Activated CD4-positive, alpha-beta memory T cell treated with anti-CD3 and anti-CD28 coated beads for 36 hours (primary cell): ENCODE results near the gene FADS3. TPM values are rescaled to one million over a fixed set of nuclear protein-coding genes. Genes with fewer than 3 reads are reported as not detected.

ENCODE experiments used
- CTCF ChIA-PET: fragments of 350-600 bp; sonication (Branson Sonifier 250); formaldehyde crosslinking; loops from one replicate; lab custom pipeline; 2021; ENCODE audit warnings: antibody characterized with exemption, inconsistent platforms; lab: Charles Lee
- POLR2A ChIA-PET: fragments of 350-600 bp; sonication (Branson Sonifier 250); formaldehyde crosslinking; loops from one replicate; lab custom pipeline; 2021; ENCODE audit warnings: antibody characterized with exemption; lab: Charles Lee
- DNase-seq: peaks from one replicate; pipeline ENCODE4 v3.0.0-alpha.2; 2020
- H3K27ac Mint-ChIP-seq: one replicate; pipeline ENCODE4 v1.8.0; 2021; ENCODE audit warnings: mixed read lengths
- H3K27me3 Mint-ChIP-seq: one replicate; pipeline ENCODE4 v1.8.0; 2021; ENCODE audit warnings: mixed read lengths
- H3K36me3 Mint-ChIP-seq: one replicate; pipeline ENCODE4 v1.8.0; 2021; ENCODE audit warnings: mixed read lengths
- H3K4me1 Mint-ChIP-seq: one replicate; pipeline ENCODE4 v1.8.0; 2021; ENCODE audit warnings: low read depth, mixed read lengths
- H3K4me3 Mint-ChIP-seq: one replicate; pipeline ENCODE4 v1.8.0; 2021; ENCODE audit warnings: mild to moderate bottlenecking, mixed read lengths
- H3K9me3 Mint-ChIP-seq: one replicate; pipeline ENCODE4 v1.8.0; 2021; ENCODE audit warnings: mixed read lengths
- intact Hi-C: fragments of 100-400 bp; cut with micrococcal nuclease; formaldehyde crosslinking; loops from one replicate; pipeline ENCODE4 v1.15.1; 2023
- total RNA-seq, 2 experiments: library from RNA; stranded (reverse); gene quantifications; one replicate each; pipeline ENCODE4 v1.2.3, GENCODE V29; 2021

Gene FADS3
- total RNA-seq, 2 experiments from 2014 or later = 11.9 to 12.1 TPM

DNA sequence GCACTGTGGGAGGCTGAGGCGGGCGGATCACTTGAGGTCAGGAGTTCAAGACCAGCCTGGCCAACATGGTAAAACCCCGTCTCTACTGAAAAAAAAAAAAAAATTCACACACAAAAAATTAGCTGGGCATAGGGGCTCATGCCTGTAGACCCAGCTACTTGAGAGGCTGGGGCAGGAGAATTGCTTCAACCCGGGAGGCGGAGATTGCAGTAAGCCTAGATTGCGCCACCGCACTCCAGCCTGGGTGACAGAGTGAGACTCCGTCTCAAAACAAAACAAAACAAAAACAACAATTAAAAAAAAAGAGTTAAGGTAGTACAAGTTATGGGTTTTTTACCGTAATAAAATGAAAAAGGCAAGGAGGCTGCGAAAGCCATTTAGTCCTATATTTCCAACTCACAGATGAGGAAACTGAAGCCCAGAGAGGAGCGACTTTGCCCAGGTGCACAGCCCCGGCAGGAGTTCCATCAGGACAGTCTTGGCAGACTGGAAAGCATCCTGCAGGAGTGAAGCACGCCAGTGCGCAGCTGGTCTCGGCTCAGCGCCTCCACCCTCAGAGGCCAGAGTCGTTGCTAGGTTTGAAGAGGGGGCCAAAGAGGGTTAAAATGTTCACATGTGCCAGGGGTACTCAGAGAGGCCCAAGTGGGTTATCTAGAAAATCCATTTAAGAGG, 3.8 kb upstream of the FADS3 start:
- intact Hi-C loops = loop anchor here (5.0 kb wide), 1 partner anchor 72 kb away; the partner anchor contains the start of gene FTH1
- POLR2A ChIA-PET = no interaction called here
- no peak overlapping the region for H3K27ac Mint-ChIP-seq
- no peak for DNase-seq
- CTCF ChIA-PET = interaction anchor here (1.1 to 15.1 kb wide), 5 partner anchors 25 to 213 kb away, joined by 3 to 417 read pairs (median 237); partner anchors contain the start of gene BEST1
- H3K36me3 Mint-ChIP-seq = no peaks in the 10 kb centered on the region
- no peaks in the 10 kb centered on the region for H3K27me3 Mint-ChIP-seq
- H3K4me3 Mint-ChIP-seq = no peak overlapping the region
- H3K4me1 Mint-ChIP-seq = peaks cover 9% of the 10 kb centered on the region
- H3K9me3 Mint-ChIP-seq = no peaks in the 10 kb centered on the region

DNA sequence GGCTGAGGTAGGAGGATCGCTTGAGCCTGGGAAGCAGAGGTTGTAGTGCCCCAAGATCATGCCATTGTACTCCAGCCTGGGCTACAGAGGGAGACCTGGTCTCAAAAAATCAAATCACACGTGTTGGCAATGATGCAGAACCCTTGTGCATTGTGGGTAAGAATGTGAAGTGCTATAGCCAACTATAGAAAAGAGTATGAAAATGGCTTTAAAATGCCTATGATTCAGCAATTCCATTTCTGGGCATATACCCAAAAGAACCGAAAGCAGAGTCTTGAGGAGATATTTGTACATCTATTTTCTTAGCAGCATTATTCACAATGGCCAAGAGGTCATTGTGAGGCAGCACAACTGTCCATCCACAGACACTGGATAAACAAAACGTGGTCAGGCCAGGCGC, 2.6 kb upstream of the FADS3 start:
- Mint-ChIP-seq H3K36me3 (no peaks in the 10 kb centered on the region), H3K4me3 (no peak overlapping the region), H3K27me3 (no peaks in the 10 kb centered on the region), H3K4me1 (peaks cover 3% of the 10 kb centered on the region), H3K9me3 (no peaks in the 10 kb centered on the region), H3K27ac (no peak overlapping the region)
- CTCF ChIA-PET = interaction anchor here (2.5 to 15.1 kb wide), 2 partner anchors 189 to 214 kb away, joined by 11 to 417 read pairs; no protein-coding TSS in a partner anchor
- POLR2A ChIA-PET = no interaction called here
- DNase-seq = no peak
- intact Hi-C loops = no loop called here

DNA sequence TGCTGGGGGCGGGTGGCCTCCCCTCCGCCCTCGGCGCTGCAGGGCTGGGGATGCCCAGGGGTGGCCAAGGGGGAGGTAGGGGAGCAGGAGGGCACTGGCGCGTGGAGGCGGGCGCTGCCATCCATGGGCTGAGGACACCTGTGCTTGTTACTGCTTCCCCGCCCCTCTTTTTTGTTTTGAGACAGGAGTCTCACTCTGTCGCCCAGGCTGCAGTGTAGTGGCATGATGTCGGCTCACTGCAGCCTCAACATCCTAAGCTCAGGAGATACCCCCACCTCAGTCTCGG, 683 bp upstream of the FADS3 start:
- H3K27ac Mint-ChIP-seq = no peak overlapping the region
- no peaks in the 10 kb centered on the region for H3K36me3 Mint-ChIP-seq
- intact Hi-C loops = no loop called here
- H3K4me3 Mint-ChIP-seq = peak overlapping the region; percentile 54
- H3K27me3 Mint-ChIP-seq = no peaks in the 10 kb centered on the region
- peaks cover 2% of the 10 kb centered on the region for H3K4me1 Mint-ChIP-seq
- no peaks in the 10 kb centered on the region for H3K9me3 Mint-ChIP-seq
- POLR2A ChIA-PET = no interaction called here
- CTCF ChIA-PET = interaction anchor here (1.2 to 15.1 kb wide), 5 partner anchors 8 to 216 kb away, joined by 4 to 417 read pairs (median 11); no protein-coding TSS in a partner anchor
- DNase-seq = no peak

DNA sequence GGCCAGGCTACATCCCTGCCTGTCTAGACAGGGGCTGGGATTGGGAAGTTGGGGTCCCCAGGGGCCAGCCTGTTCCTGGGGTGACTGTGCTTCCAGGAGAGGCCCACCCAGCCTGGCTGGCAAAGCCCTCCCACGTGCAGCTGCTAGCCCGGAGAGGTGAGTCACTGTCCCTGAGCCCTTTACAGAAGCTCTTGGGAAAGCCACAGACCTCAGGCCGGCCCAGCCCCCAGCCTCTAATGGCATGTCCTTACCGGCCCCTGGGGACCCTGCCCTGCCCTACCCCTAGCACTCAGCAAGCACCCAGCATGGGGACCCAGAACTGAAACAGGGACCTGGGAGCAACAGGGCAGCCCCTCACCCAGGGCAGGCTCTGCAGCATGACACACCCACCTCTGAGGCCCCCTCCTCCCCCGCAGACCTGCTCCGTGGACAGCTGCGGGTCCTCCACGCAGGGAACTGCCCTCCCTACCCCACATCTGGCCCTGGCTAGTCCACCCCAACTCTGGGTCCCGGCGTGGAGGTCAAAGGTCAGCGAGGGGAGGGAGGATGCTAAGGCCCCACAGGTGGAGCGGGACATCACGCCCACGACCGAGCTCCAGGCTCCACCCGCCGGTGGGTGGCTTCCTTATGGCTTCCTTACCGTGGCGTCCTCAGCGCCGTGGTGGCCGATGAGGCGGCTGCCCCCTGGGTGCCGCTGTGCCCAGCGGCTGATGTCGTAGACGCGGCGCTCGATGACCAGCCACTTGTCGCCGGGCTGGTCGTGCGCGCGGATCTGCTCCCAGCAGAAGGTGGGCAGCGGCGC, 615 bp downstream of the FADS3 start:
- no peaks in the 10 kb centered on the region for H3K27me3 Mint-ChIP-seq
- no peaks in the 10 kb centered on the region for H3K9me3 Mint-ChIP-seq
- H3K4me3 Mint-ChIP-seq = peak overlapping the region; percentile 81
- no peaks in the 10 kb centered on the region for H3K36me3 Mint-ChIP-seq
- peak overlapping the region; percentile 23 for H3K27ac Mint-ChIP-seq
- CTCF ChIA-PET = interaction anchor here (0.9 to 5.0 kb wide), 4 partner anchors 9 to 192 kb away, joined by 3 to 28 read pairs (median 6); no protein-coding TSS in a partner anchor
- intact Hi-C loops = no loop called here
- H3K4me1 Mint-ChIP-seq = peaks cover 2% of the 10 kb centered on the region
- peak; percentile 55 for DNase-seq
- POLR2A ChIA-PET = no interaction called here

DNA sequence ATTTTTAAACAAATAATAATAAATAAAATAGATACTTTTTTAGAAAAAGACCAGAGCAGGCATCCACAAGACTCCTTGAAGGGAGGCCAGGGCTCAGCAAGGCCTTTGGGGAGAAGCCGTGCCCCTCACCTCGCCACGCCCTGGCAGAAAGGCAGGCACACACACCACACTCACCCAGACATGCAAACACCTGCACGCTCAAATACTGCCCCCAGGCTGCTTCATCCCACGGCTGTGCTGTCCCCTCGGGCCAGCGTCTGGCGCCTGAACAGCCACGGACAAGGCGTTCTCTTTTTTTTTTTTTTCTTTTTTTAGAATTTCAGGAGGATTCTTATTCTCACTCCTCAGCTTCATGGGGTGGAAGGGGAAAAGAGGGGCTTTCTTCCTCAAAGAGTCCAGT, 1.5 kb downstream of the FADS3 start:
- H3K27me3 Mint-ChIP-seq = no peaks in the 10 kb centered on the region
- H3K9me3 Mint-ChIP-seq = no peaks in the 10 kb centered on the region
- no peak overlapping the region for H3K27ac Mint-ChIP-seq
- intact Hi-C loops = no loop called here
- no peaks in the 10 kb centered on the region for H3K36me3 Mint-ChIP-seq
- H3K4me3 Mint-ChIP-seq = no peak overlapping the region
- no peak for DNase-seq
- peaks cover 2% of the 10 kb centered on the region for H3K4me1 Mint-ChIP-seq
- CTCF ChIA-PET = interaction anchor here (2.4 to 5.0 kb wide), 2 partner anchors 10 to 192 kb away, joined by 8 to 28 read pairs; no protein-coding TSS in a partner anchor
- POLR2A ChIA-PET = no interaction called here

DNA sequence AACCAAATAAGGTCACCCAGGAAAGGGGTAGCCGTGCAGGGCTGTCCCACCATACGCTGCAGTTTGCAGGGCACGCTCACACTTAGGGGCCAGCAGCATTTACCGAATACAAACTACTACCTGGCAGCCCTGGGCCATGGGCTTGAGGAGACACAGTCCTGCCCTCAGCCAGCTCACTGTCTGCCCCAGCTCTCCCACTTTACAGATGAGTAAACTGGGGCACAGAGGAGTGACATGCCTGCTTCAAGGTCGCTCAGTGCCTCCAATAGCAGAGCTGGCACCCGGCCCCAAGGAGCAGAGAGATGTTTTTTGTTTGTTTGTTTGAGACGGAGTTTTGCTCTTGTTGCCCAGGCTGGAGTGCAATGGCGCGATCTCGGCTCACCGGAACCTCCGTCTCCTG, 2.8 kb downstream of the FADS3 start:
- Mint-ChIP-seq H3K36me3 (no peaks in the 10 kb centered on the region), H3K27me3 (no peaks in the 10 kb centered on the region), H3K4me3 (no peak overlapping the region), H3K4me1 (peaks cover 2% of the 10 kb centered on the region), H3K27ac (no peak overlapping the region), H3K9me3 (no peaks in the 10 kb centered on the region)
- CTCF ChIA-PET = interaction anchor here (1.1 to 5.0 kb wide), 4 partner anchors 9 to 219 kb away, joined by 3 to 28 read pairs (median 8); no protein-coding TSS in a partner anchor
- intact Hi-C loops = no loop called here
- DNase-seq = no peak
- POLR2A ChIA-PET = no interaction called here

DNA sequence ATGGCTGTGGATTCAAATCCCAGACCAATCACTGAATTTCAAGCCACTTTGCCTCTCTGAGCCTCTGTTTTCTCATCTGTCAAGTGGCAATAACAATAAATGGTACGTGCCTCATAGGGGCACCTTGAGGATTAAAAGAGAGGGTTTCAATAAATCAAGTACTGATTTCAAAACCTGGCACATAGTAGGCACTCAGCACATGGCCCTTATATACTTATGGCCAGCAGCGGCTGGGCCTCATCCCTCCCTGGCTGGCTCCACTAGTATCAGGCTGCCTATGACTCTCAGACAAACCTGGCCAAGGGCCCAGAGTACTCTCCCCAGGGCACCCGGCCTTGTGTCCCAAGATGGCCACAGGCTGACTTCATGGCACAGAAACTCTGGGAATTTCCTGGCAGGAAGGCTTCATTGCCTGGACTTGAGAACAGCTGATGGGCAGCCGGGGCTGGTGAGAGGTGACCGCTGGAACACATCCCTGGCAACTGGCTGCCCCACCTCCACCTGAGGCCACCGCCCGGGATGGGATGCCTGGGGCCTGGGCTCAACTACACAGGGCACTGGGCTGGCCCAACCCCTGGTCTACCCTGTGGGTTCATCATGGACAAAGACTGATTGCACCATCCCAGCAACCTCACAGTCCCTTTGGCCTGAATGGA, 3.4 kb downstream of the FADS3 start:
- H3K27ac Mint-ChIP-seq = no peak overlapping the region
- ChIA-PET POLR2A (no interaction called here), CTCF (interaction anchor here (1.5 to 5.0 kb wide), 2 partner anchors 12 to 220 kb away, joined by 7 to 28 read pairs; no protein-coding TSS in a partner anchor)
- no peak for DNase-seq
- H3K4me3 Mint-ChIP-seq = no peak overlapping the region
- H3K36me3 Mint-ChIP-seq = no peaks in the 10 kb centered on the region
- no peaks in the 10 kb centered on the region for H3K27me3 Mint-ChIP-seq
- intact Hi-C loops = no loop called here
- H3K9me3 Mint-ChIP-seq = no peaks in the 10 kb centered on the region
- peaks cover 2% of the 10 kb centered on the region for H3K4me1 Mint-ChIP-seq

DNA sequence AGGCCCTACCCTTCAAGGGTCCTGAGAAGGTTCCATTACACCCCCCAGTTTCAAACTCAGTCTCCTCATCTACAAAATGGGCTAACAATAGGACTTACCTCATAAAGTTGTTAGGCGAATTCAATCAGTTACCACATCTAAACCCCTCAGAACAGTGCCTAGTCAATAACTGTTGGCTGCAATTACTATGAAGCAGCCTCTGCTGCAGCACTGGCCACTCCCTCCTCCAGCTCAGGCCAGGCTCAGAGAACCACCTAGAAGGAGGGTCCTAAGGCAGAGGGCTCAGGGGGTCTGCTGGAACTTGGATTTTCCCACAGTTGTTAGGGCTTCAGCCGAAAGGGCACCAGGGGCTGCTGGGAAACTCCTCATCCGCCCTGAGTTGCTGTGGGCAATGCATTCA, 4.7 kb downstream of the FADS3 start:
- Mint-ChIP-seq H3K27me3 (no peaks in the 10 kb centered on the region), H3K4me1 (peaks cover 2% of the 10 kb centered on the region), H3K27ac (no peak overlapping the region), H3K4me3 (no peak overlapping the region), H3K9me3 (no peaks in the 10 kb centered on the region), H3K36me3 (no peaks in the 10 kb centered on the region)
- intact Hi-C loops = no loop called here
- ChIA-PET POLR2A (no interaction called here), CTCF (interaction anchor here (1.2 to 2.0 kb wide), 2 partner anchors 13 to 195 kb away, joined by 3 to 8 read pairs; no protein-coding TSS in a partner anchor)
- DNase-seq = no peak

DNA sequence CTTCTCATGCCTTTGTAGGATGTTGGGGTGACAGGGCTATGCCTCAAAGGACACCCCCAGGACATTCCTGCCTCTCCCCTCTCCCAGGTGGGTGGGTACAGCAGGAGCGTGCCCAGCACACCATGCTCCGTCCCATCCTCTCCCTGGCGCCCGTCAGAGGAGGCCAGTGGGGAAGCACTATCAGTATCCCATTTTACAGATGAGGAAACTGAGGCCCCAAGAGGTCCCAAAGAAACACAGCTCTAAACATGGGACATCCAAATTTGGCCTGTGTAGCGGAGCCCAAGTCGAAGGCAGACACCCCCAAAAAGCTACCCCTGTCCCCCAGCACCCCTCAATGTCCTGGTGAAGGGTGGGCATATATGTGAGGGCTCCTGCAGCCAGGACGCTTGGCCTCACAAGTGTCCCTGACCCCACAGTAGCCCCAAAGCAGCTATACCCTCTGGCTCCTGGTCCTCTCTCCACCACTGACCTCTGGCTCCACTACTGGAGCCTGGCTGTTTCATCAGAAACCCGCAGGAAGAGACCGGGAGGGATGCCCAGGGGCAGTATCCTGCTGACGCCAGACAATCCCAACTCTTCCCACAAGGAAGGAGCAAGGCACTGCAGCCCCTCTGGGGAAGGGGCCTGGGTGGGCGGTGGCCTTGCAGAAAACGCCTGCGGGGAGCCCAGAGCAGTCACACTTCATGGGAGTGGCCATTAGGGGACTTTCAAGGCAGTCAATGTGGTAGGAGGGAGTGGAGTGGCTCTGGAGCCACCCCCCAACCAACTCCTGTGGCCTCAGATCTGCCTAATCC, 5.4 kb downstream of the FADS3 start:
- DNase-seq = no peak
- no peaks in the 10 kb centered on the region for H3K27me3 Mint-ChIP-seq
- no peak overlapping the region for H3K27ac Mint-ChIP-seq
- ChIA-PET POLR2A (no interaction called here), CTCF (interaction anchor here (1.2 to 2.0 kb wide), 2 partner anchors 13 to 196 kb away, joined by 3 to 8 read pairs; no protein-coding TSS in a partner anchor)
- peaks cover 2% of the 10 kb centered on the region for H3K4me1 Mint-ChIP-seq
- intact Hi-C loops = no loop called here
- no peak overlapping the region for H3K4me3 Mint-ChIP-seq
- no peaks in the 10 kb centered on the region for H3K36me3 Mint-ChIP-seq
- H3K9me3 Mint-ChIP-seq = no peaks in the 10 kb centered on the region

DNA sequence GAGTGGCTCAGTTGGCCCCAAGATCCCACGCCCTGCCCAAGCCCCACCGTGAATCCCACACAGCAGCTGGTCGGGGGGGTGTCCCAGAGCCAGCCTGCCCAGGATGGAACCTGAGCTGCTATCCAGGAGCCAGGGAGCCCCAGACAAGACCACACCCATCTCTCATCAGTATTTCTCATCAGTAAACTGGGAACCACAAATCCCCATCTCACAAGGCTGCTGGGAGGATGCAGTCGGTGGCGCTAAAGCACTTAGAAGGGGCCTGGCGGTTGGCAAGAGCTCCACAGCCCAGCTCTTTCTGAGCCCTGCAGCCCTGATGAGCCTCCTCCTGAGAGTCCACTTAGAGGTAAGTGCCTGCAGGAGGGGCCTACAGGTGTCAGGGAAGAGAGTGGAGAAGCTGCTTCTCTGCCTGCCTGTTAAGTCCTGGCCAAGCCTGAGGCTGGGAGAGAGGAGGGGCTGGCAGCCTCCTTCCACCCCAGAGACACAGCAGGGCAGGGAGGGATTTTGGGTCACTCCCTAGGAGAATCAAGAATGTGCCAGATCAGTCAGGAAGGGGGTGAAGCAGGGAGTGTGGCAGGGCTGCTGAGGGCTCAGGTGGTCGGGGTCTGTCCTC, 6.1 kb downstream of the FADS3 start:
- Mint-ChIP-seq H3K27me3 (no peaks in the 10 kb centered on the region), H3K4me1 (no peaks in the 10 kb centered on the region), H3K9me3 (no peaks in the 10 kb centered on the region), H3K4me3 (no peak overlapping the region), H3K36me3 (no peaks in the 10 kb centered on the region), H3K27ac (no peak overlapping the region)
- POLR2A ChIA-PET = no interaction called here
- DNase-seq = no peak
- CTCF ChIA-PET = interaction anchor here (1.2 to 2.0 kb wide), 4 partner anchors 14 to 223 kb away, joined by 3 to 8 read pairs (median 4); no protein-coding TSS in a partner anchor
- intact Hi-C loops = no loop called here

DNA sequence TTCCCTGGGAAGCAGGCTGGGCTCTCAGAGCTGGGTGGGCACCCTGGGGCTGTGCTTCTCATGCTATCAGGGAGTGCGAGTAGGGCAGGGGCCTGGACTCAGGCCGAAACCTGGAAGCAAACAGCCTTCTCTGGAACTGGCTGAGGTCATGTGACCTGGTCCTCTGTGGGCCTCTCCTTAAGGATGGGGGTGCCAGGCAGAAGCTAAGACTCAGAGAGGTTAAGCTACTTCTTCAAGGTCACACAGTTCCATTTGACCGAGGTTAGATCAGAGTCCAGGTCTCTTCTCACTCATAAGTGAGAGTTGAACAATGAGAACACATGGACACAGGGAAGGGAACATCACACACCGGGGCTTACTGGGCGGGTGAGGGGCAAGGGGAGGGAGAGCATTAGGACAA, 7.4 kb downstream of the FADS3 start:
- Mint-ChIP-seq H3K27ac (no peak overlapping the region), H3K36me3 (no peaks in the 10 kb centered on the region), H3K27me3 (no peaks in the 10 kb centered on the region), H3K4me1 (no peaks in the 10 kb centered on the region), H3K4me3 (no peak overlapping the region), H3K9me3 (no peaks in the 10 kb centered on the region)
- intact Hi-C loops = no loop called here
- no peak for DNase-seq
- ChIA-PET POLR2A (no interaction called here), CTCF (interaction anchor here (0.6 to 2.9 kb wide), 5 partner anchors 13 to 224 kb away, joined by 3 to 9 read pairs (median 3); partner anchors contain the start of gene FEN1)
